H1 (cell line): ENCODE results near the gene USPL1.

Experiments
- EP300 ChIP-seq, 2 experiments: IDR thresholded peaks; 1 replicate in 1 of 2; 2 replicates in 1 of 2; pipeline ENCODE4 v1.6.1; 2011 to 2012; ENCODE audit warnings: low read depth in 2 of 2, low read length in 2 of 2, mild to moderate bottlenecking in 2 of 2, borderline replicate concordance in 1 of 2, inconsistent platforms in 1 of 2, moderate library complexity in 1 of 2
- JUND ChIP-seq: IDR thresholded peaks from 2 replicates; pipeline ENCODE4 v1.6.1; 2011; ENCODE audit warnings: mild to moderate bottlenecking, improper control_type of control experiment, low read length
- TF ChIP-seq, protein P1 (sequence below): IDR thresholded peaks from 2 replicates; pipeline ENCODE4 v1.6.1; 2012; ENCODE audit warnings: low read length, inconsistent platforms

DNA sequence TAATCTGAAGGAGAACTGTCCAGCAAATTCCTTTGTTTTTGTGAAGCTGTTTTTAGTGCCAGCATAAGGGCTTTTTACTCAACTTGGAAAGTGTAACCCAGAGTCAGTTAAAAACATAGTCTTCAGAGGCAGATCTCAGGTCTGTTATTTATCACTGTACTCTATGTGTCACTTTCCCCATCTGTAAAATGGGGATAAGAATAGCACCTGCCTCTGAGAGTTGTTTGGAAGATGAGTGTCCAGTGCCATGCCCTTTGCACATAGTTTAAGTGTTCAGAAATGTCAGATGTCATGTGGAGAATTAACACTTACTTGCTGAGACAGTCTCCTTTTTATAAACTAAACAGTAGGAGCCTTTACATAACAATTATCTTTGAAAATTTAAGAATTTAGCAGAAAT is 27.9 kb downstream of the USPL1 start:
- no peak for TF ChIP-seq EP300 (IDR thresholded peaks at IDR 0.05; ENCODE audit: borderline replicate concordance in 1 of 2, low read depth in 2 of 2, low read length in 2 of 2)
- TF ChIP-seq JUND: no peak
- TF ChIP-seq, protein P1, sequence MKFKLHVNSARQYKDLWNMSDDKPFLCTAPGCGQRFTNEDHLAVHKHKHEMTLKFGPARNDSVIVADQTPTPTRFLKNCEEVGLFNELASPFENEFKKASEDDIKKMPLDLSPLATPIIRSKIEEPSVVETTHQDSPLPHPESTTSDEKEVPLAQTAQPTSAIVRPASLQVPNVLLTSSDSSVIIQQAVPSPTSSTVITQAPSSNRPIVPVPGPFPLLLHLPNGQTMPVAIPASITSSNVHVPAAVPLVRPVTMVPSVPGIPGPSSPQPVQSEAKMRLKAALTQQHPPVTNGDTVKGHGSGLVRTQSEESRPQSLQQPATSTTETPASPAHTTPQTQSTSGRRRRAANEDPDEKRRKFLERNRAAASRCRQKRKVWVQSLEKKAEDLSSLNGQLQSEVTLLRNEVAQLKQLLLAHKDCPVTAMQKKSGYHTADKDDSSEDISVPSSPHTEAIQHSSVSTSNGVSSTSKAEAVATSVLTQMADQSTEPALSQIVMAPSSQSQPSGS: no peak
